CD4-positive, alpha-beta memory T cell (primary cell): ENCODE measurements around the gene SSUH2. TPM values are rescaled to one million over a fixed set of nuclear protein-coding genes. Genes with fewer than 3 reads are reported as not detected.

Experiments used
- CTCF ChIA-PET: fragments of 350-600 bp; sonication (Branson Sonifier 250); formaldehyde crosslinking; loops from one replicate; lab custom pipeline; 2021; ENCODE audit warnings: inconsistent platforms; ENCODE audit not compliant: partially characterized antibody; lab: Charles Lee
- POLR2A ChIA-PET: fragments of 350-600 bp; sonication (Branson Sonifier 250); formaldehyde crosslinking; loops from one replicate; lab custom pipeline; 2021; ENCODE audit not compliant: partially characterized antibody; lab: Charles Lee
- DNase-seq, 5 donors: peaks; one replicate each; pipeline versions ENCODE4 v3.0.0 to v3.0.0-alpha.2; 2020 to 2022; ENCODE audit warnings: mixed read lengths in 1 of 5
- H3K27ac ChIP-seq: one replicate; pipeline ENCODE4 v1.7.0; 2013; ENCODE audit warnings: low read depth, low read length
- H3K27me3 ChIP-seq: 2 replicates; pipeline ENCODE4 v1.7.0; 2013; ENCODE audit warnings: mild to moderate bottlenecking, low read length, moderate library complexity; ENCODE audit not compliant: insufficient read depth
- H3K36me3 ChIP-seq: 2 replicates; pipeline ENCODE4 v1.7.0; 2013; ENCODE audit warnings: mild to moderate bottlenecking, low read length, moderate library complexity; ENCODE audit not compliant: insufficient read depth
- H3K4me1 ChIP-seq: 2 replicates; pipeline ENCODE4 v1.7.0; 2013; ENCODE audit warnings: mild to moderate bottlenecking, low read length, moderate library complexity; ENCODE audit not compliant: insufficient read depth
- H3K4me3 ChIP-seq, 2 donors: one replicate each; pipeline ENCODE4 v1.7.0; 2013; ENCODE audit warnings: low read length in 2 of 2, mild to moderate bottlenecking in 1 of 2
- H3K9me3 ChIP-seq, 2 donors: one replicate each; pipeline ENCODE4 v1.7.0; 2013; ENCODE audit warnings: low read length in 2 of 2, control low read depth in 1 of 2; ENCODE audit not compliant: control insufficient read depth in 1 of 2
- H3K27ac Mint-ChIP-seq, 7 donors: one replicate each; pipeline ENCODE4 v1.8.0; 2020 to 2021; ENCODE audit warnings: mixed read lengths in 7 of 7, mild to moderate bottlenecking in 6 of 7, inconsistent platforms in 3 of 7, moderate library complexity in 3 of 7
- H3K27me3 Mint-ChIP-seq, 2 donors: one replicate each; pipeline ENCODE4 v1.8.0; 2020 to 2021; ENCODE audit warnings: mixed read lengths in 2 of 2
- H3K36me3 Mint-ChIP-seq, 2 donors: one replicate each; pipeline ENCODE4 v1.8.0; 2020 to 2021; ENCODE audit warnings: mixed read lengths in 2 of 2, inconsistent platforms in 1 of 2, mild to moderate bottlenecking in 1 of 2
- H3K4me1 Mint-ChIP-seq, 4 donors: one replicate each; pipeline ENCODE4 v1.8.0; 2020 to 2021; ENCODE audit warnings: mixed read lengths in 4 of 4, mild to moderate bottlenecking in 1 of 4
- H3K4me3 Mint-ChIP-seq, 8 donors: one replicate each; pipeline ENCODE4 v1.8.0; 2020 to 2021; ENCODE audit warnings: mixed read lengths in 8 of 8, mild to moderate bottlenecking in 7 of 8, moderate library complexity in 6 of 8, inconsistent platforms in 3 of 8
- H3K9me3 Mint-ChIP-seq, 8 donors: one replicate each; pipeline ENCODE4 v1.8.0; 2020 to 2021; ENCODE audit warnings: mixed read lengths in 8 of 8, mild to moderate bottlenecking in 5 of 8, inconsistent platforms in 3 of 8, moderate library complexity in 1 of 8
- intact Hi-C: fragments of 100-400 bp; cut with micrococcal nuclease; formaldehyde crosslinking; loops from one replicate; pipeline ENCODE4 v1.15.1; 2023
- polyA plus RNA-seq, 2 donors: library from polyadenylated mRNA; unstranded; fragments of 300-500 nt; fragmentation: Illumina TruSeq; gene quantifications; one replicate each; pipeline ENCODE4 v1.2.3, GENCODE V29; 2021
- total RNA-seq, 2 experiments: library from RNA; stranded (reverse); gene quantifications; one replicate each; pipeline ENCODE4 v1.2.3, GENCODE V29; 2021

SSUH2 gene
- total and polyA plus RNA-seq, 4 experiments from 2014 or later, result not detected

DNA sequence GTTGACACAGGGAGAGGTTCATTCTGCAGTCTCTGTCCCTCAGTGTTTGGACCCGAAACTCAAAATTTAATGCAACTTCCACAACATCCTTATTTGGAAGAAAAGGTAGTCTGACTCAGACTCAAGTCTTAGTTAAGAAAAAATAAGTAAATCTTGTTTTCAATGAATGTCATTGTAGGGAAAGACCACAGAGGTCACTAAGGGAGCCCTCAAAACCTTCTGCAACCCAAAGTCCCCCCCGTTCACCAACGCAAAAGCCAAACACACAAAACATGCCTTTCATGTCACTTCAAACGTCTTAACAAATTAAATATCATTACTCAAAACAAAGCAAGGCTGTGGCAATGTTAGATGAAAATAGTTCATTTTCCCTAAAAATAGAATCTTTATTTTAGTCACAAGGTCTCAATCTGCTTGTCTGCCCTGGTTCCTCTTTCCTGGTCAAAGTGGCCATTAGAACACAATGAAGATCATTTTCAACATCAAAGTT lies 20.9 kb upstream of the SSUH2 start:
- no peaks in the 10 kb centered on the region for H3K9me3 ChIP-seq
- no peak overlapping the region for H3K4me3 ChIP-seq
- Mint-ChIP-seq H3K36me3 (no peaks in the 10 kb centered on the region), H3K9me3 (peaks cover 0 to 4% (median under 1%) of the 10 kb centered on the region in 8 donors), H3K27me3 (peaks cover 7 to 16% of the 10 kb centered on the region in 2 donors), H3K27ac (no peak overlapping the region), H3K4me1 (no peaks in the 10 kb centered on the region), H3K4me3 (no peak overlapping the region)
- intact Hi-C loops, result no loop called here
- DNase-seq, result no peak
- no peaks in the 10 kb centered on the region for H3K27me3 ChIP-seq
- ChIA-PET CTCF (no interaction called here), POLR2A (no interaction called here)
- H3K4me1 ChIP-seq, result no peaks in the 10 kb centered on the region
- H3K27ac ChIP-seq, result no peak overlapping the region
- H3K36me3 ChIP-seq, result no peaks in the 10 kb centered on the region

- H3K4me3 Mint-ChIP-seq, result no peak overlapping the region
- ChIA-PET POLR2A (no interaction called here), CTCF (interaction anchor here (1.2 to 1.8 kb wide), 5 partner anchors 10 to 47 kb away, joined by 3 to 5 read pairs (median 4); no protein-coding TSS in a partner anchor)
- Histone ChIP-seq H3K4me1 (no peaks in the 10 kb centered on the region), H3K4me3 (no peak overlapping the region), H3K27me3 (no peaks in the 10 kb centered on the region), H3K36me3 (no peaks in the 10 kb centered on the region), H3K9me3 (no peaks in the 10 kb centered on the region), H3K27ac (no peak overlapping the region)
- intact Hi-C loops, result no loop called here
- H3K36me3 Mint-ChIP-seq, result no peaks in the 10 kb centered on the region
- DNase-seq, result no peak
- H3K27me3 Mint-ChIP-seq, result peaks cover 13 to 16% of the 10 kb centered on the region in 2 donors
- peaks cover 0 to 5% (median 0%) of the 10 kb centered on the region in 8 donors for H3K9me3 Mint-ChIP-seq
- no peak overlapping the region for H3K27ac Mint-ChIP-seq
- H3K4me1 Mint-ChIP-seq, result peaks cover 0 to 2% (median 0%) of the 10 kb centered on the region in 4 donors
Observed at GRCh38 chr3:8663177-8664061, 18.8 kb upstream of the SSUH2 start.

GRCh38 chr3:8662594-8662993 lies 18.0 kb upstream of the SSUH2 start:
- H3K9me3 Mint-ChIP-seq, result peaks cover 0 to 5% (median 0%) of the 10 kb centered on the region in 8 donors
- no peak for DNase-seq
- H3K4me1 Mint-ChIP-seq, result peaks cover 0 to 2% (median 0%) of the 10 kb centered on the region in 4 donors
- H3K36me3 Mint-ChIP-seq, result no peaks in the 10 kb centered on the region
- intact Hi-C loops, result no loop called here
- Histone ChIP-seq H3K27me3 (no peaks in the 10 kb centered on the region), H3K9me3 (no peaks in the 10 kb centered on the region), H3K36me3 (no peaks in the 10 kb centered on the region), H3K4me1 (no peaks in the 10 kb centered on the region), H3K27ac (no peak overlapping the region), H3K4me3 (no peak overlapping the region)
- CTCF ChIA-PET, result interaction anchor here (1.2 to 1.8 kb wide), 4 partner anchors 11 to 48 kb away, joined by 3 to 5 read pairs (median 4); no protein-coding TSS in a partner anchor
- no peak overlapping the region for H3K4me3 Mint-ChIP-seq
- peaks cover 13% of the 10 kb centered on the region in 2 donors for H3K27me3 Mint-ChIP-seq
- no peak overlapping the region for H3K27ac Mint-ChIP-seq
- POLR2A ChIA-PET, result no interaction called here

DNA sequence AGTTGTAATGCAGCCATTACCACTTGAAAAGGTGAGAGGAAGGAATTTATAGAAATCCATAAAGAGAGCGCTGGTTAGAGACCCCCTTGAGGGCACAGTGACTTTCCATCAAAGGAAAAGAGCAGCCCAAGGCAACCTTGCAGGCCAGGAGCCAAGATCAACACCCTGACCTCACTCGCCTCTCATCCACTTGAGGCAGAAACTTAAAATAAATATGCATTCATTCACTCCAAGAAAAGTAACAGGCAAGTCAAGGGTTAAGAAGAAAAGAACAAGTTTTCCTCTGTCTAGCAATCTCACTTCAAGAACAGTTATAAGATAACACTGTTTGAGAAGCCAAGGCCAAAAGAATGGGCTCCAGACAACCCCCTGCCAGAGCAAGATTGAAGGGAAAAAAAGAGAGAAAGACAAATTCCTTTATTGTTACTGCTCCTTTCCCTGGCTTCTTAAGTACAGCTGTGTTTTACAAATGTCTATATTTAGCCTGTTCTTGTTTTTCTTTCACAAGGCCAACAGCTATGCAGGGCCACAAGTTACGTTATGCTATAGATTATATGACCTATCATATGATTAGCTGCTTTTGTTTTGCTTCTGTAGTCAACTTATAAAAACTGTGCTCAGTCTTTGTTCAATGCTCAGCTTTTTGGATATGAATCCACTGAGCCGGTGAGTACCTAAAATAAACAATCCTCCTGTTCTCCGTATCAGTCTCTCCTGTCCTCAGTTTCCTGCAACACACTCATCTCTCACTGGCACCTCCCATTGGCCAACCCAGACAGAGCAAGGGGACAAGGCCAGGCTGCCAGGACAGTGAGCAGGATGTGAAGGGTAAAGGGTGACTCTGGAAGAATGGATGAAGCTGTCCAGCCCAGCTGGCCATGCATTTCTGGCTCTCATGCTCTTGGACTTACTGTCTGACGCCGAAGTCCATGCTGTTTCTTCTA lies 15.8 kb upstream of the SSUH2 start:
- peaks cover 11 to 20% of the 10 kb centered on the region in 2 donors for H3K27me3 Mint-ChIP-seq
- ChIA-PET CTCF (no interaction called here), POLR2A (no interaction called here)
- H3K9me3 ChIP-seq, result no peaks in the 10 kb centered on the region
- no peaks in the 10 kb centered on the region for H3K4me1 ChIP-seq
- no peaks in the 10 kb centered on the region for H3K27me3 ChIP-seq
- H3K27ac Mint-ChIP-seq, result no peak overlapping the region
- H3K27ac ChIP-seq, result no peak overlapping the region
- H3K36me3 ChIP-seq, result no peaks in the 10 kb centered on the region
- intact Hi-C loops, result no loop called here
- H3K9me3 Mint-ChIP-seq, result peaks cover 0 to 8% (median 0%) of the 10 kb centered on the region in 8 donors
- no peak for DNase-seq
- no peaks in the 10 kb centered on the region for H3K36me3 Mint-ChIP-seq
- no peak overlapping the region for H3K4me3 ChIP-seq
- H3K4me3 Mint-ChIP-seq, result no peak overlapping the region
- peaks cover 0 to 2% (median 0%) of the 10 kb centered on the region in 4 donors for H3K4me1 Mint-ChIP-seq

- DNase-seq, result no peak
- ChIA-PET CTCF (no interaction called here), POLR2A (no interaction called here)
- no peak overlapping the region for H3K4me3 Mint-ChIP-seq
- H3K4me1 Mint-ChIP-seq, result peaks cover 0 to 2% (median 0%) of the 10 kb centered on the region in 4 donors
- H3K27ac Mint-ChIP-seq, result no peak overlapping the region
- H3K36me3 Mint-ChIP-seq, result no peaks in the 10 kb centered on the region
- Histone ChIP-seq H3K27ac (no peak overlapping the region), H3K36me3 (no peaks in the 10 kb centered on the region), H3K9me3 (no peaks in the 10 kb centered on the region), H3K4me3 (no peak overlapping the region), H3K27me3 (no peaks in the 10 kb centered on the region), H3K4me1 (no peaks in the 10 kb centered on the region)
- intact Hi-C loops, result no loop called here
- H3K9me3 Mint-ChIP-seq, result peaks cover 0 to 11% (median 0%) of the 10 kb centered on the region in 8 donors
- peaks cover 11 to 14% of the 10 kb centered on the region in 2 donors for H3K27me3 Mint-ChIP-seq
Observed at GRCh38 chr3:8659242-8659641, 14.6 kb upstream of the SSUH2 start.

DNA sequence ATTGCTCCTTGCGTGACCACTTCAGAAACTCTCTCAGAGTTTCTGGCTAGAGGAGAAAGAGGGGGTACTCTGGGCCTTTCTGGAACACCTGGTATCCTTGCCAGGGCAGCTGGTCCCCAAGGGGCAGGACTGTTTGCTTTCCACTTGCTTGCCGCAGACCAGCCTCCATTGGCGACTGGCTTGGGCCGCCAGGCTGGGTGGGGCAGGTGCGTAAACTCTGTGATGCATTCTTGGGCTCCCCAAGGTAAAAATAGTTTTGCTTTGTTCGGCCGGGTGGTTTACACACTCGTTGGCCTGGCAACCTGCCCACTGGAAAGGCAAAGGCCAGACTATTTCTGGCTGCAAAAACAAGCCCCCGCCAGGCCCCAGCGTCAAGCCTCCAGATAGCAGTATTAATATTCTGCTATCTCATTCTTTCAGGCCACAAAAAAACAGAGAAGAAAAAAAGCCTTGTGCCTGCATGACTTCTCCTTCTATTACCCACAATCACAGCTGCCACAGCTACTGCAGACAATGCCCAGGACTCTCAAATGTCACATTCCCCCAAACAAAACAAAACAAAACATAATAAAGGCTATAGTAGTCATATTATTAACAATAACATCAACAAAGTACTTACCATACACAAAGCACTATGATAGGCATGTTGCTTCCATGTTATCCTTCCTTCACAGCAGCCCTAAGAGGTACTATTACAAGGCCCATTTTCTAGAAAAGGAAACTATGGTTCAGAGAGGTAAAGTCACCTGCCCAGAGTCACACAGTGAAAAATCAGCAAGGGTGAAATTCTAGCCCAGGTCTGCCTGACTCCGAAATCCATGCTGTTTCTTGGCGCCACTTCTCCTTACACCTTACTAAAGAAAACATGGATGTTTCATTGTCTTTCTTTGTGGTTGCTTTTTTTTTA lies 14.0 kb upstream of the SSUH2 start:
- Mint-ChIP-seq H3K9me3 (peaks cover 0 to 12% (median 0%) of the 10 kb centered on the region in 8 donors), H3K4me1 (peaks cover 0 to 2% (median 0%) of the 10 kb centered on the region in 4 donors), H3K27ac (no peak overlapping the region), H3K4me3 (no peak overlapping the region), H3K27me3 (peaks cover 8 to 14% of the 10 kb centered on the region in 2 donors), H3K36me3 (no peaks in the 10 kb centered on the region)
- Histone ChIP-seq H3K27me3 (no peaks in the 10 kb centered on the region), H3K4me1 (no peaks in the 10 kb centered on the region), H3K36me3 (no peaks in the 10 kb centered on the region), H3K4me3 (no peak overlapping the region), H3K9me3 (no peaks in the 10 kb centered on the region), H3K27ac (no peak overlapping the region)
- ChIA-PET POLR2A (no interaction called here), CTCF (no interaction called here)
- intact Hi-C loops, result no loop called here
- no peak for DNase-seq
